Superior temporal gyrus (tissue), 1 donor: ENCODE results near the gene SIK3.
A peak's percentile ranks its signal among the peaks of the same experiment; 100 is the strongest.

Experiments used
- DNase-seq: peaks from one replicate; pipeline ENCODE4 v3.0.0-alpha.2; 2016; ENCODE audit errors: extremely low spot score

Gene SIK3

DNA sequence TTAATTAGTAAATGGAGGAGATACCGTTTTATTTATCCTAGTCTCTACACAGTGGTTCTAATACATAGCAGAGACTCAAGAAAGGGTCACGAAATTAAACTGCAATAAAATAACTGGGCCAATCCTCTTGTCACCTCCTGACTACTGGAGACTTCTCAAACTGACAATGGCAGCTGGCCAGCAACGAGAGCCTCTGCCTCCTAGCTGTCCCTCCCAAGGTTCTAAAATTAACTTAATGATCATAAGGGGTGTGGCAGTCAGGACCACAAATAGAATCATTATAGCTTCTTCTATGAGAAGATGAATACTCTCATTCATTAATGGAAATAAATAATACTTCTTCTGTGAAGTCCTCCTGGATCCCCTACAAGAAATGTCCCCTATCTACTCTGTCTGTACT lies 197.0 kb downstream of the SIK3 start:
- DNase-seq, result no peak

- DNase-seq, result no peak
These were observed 202.0 kb downstream of the SIK3 start for GRCh38 chr11:116896211-116896610.

DNA sequence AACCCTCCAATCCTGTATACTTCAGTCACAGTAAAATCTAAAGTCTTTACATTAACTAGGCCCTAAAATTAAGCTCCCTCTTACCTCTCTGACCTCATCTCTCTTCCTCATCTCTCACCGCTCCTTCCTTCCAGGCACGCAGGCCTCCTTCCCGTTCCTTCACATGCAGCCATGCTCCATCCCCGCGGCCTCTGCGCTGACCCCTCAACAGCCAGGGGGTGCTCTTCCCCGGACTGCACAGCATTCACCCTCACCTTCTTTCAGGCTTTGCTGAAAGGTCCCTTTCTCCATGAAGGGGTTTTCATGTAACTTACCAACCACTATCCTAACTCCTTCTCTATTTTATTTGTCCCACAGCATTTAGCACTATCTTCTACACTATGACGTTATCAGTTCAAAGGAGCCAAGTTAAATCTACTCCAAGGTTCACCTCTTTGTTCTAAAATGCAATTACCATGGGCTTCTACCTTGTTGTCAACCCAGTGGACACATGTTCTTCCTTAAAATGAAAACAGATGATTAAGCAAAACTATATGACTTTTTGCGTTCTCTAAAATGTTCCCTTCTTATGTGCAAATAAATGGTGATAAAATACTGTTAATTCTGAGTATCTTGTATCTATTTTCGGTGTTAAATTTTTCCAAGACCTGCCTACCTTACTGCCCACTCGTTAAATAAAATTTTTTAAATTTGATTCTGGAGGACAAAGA lies 203.0 kb downstream of the SIK3 start:
- DNase-seq, result no peak

DNA sequence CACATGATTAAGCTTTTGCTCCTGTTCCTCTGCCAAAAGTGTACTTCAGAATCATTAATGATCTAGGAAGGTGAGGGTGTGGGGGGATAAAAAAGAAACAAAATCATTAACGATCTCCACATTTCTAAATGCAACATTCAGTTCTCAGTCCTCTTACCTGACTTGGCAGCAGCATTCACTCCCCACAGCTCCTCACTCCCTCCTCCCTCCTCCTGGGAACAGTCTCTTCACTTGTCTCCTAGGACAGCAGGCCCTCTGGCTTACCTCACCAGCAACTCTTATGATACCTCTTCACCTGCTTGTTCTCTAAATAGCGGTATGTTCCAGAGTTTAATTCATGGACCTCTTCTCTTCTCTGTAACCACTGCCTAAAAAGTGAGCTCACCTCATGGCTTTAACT lies 204.3 kb downstream of the SIK3 start:
- no peak for DNase-seq

DNA sequence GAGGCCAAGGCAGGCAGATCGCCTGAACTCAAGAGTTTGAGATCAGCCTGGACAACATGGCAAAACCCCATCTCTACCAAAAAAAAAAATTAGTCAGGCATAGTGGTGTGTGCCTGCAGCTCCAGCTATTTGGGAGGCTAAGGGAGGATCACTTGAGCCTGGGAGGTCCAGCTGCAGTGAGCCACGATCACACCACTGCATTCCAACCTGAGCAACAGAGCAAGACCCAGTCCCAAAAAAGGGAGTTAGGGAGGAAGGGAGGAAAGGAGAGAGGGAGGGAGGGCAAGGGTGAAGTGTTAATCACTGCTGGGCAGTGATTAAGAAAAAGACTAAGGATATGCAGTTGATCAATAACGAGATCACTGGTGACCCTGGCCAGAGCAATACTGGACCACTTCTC lies 204.8 kb downstream of the SIK3 start:
- no peak for DNase-seq

GRCh38 chr11:116892374-116892773 lies 205.9 kb downstream of the SIK3 start:
- DNase-seq, result no peak

DNA sequence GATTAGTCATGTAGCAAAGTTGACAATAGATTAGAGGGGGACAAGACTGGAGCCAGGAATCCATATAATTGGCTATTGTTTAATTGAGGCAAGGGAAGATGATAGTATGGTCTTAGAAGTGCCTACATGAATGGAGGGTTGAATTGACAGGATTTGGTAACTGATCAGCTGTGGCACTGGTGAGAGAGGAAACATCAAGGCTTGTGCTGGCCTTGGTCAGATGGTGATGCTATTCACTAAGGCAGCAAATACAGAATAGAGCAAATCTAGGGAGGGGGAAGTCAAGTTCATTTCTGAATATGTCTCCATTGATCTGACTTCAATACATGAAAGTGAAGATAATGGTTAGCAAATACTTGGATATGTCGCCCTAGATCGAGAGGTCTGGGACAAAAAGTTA lies 206.5 kb downstream of the SIK3 start:
- DNase-seq, result peak; percentile 62

DNA sequence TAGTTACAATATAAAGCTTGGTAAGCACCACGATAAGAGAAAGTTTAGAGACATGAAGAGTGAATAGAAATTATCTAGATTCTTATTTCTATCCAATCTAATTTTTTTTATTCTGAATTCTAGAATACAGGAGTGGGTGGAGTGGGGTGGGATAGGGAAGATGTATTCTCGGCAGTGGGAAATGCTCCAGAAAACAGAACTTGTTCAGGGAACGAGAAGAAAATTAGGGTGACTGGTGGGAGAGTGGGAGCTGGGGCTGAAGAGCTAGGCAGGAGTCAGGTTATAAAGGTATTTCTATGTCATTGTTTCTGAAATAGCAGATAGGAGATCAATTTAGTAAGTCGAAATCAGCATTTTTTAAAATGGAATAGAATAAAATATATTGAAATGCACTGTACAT lies 207.6 kb downstream of the SIK3 start:
- no peak for DNase-seq

DNA sequence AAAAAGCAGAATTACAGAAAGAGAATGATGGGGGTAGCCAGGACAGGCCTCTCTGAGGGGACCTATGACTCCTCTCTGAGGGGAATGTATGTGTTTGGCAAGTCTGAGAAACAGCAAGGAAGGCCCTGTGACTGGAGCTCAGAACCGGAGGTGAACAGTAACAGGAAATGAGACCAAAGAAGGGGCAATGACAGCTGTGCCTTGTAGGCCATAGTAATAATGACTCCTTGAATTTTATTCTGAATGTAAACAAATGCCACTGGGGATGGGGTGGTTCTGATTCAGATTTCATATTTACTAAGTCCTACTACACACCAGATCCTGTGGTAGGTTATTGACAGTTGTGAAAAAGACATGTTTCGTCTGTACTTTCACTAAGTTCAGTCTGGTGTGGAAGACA lies 208.0 kb downstream of the SIK3 start:
- DNase-seq, result no peak

- no peak for DNase-seq
These were observed 209.2 kb downstream of the SIK3 start for GRCh38 chr11:116888884-116889549.

DNA sequence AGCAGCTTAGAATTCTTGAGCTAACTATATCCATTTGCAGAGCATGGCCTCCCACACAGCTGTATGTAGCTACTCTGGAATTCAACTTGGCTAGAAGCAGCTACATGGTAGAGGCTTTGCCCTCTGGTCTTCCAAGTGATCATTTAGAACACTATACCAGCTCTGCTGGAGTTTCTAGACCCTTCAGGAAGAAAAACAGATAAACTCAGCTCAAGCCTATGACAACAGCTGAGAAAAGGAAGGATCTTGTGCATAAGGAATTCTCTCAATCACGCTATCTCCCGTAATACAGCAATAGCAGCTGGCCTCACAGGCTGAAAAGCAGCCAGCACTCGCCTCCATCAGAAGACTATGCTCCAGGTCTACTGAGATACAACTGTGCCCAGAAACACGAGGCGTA lies 210.2 kb downstream of the SIK3 start:
- DNase-seq, result peak; percentile 70

DNA sequence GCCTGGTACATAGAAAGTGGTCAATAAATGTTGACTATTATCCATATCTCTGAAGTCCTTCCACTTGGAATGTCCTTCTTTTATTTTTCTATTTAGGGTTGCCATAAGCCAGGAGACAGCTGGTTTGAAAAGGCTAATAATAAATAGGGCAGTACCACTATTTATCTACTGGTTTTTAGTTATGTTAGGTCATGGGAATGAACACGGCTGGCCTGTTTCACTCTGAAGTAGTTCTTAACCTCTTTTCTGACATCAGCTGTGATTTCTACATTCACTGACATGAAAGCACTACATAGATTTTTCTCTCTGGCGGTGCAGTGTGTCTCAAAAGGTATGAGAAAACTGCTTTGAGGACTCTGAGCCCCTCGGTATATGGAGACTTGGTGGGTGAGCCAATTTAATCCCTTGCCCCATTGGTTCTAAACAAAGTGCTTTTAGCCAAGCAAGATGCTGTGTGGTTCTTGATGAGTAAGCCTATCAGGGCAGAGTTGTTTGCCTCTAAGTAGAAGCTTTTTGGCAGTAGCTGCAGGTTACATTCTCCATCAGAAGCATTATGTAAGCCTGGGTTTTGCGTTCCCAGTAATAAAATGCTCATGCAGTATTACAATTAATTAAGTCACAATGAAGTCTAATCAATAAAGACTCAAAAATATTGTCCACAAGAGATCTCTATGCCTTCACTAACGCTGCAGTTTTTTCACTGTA lies 212.1 kb downstream of the SIK3 start:
- DNase-seq, result peak; percentile 73

DNA sequence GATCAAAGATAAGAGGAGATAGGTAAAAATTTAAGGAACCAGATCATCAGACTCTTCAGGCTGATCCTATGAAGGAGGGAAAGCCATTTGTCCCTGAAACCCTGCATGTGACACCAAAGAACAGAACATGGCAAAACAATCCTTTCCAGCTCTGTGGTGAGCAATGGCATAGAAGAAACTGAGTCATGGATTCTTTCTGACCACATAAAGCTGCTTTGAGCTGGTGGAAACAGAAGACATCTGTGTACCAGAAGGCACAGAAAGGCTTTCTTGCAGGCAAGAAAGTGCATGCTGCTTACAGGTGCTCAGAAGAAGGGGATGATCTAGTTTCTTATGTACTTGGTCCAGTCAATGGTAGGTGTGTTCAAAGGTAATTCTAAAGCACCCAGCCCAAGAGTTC lies 215.8 kb downstream of the SIK3 start:
- DNase-seq, result no peak

DNA sequence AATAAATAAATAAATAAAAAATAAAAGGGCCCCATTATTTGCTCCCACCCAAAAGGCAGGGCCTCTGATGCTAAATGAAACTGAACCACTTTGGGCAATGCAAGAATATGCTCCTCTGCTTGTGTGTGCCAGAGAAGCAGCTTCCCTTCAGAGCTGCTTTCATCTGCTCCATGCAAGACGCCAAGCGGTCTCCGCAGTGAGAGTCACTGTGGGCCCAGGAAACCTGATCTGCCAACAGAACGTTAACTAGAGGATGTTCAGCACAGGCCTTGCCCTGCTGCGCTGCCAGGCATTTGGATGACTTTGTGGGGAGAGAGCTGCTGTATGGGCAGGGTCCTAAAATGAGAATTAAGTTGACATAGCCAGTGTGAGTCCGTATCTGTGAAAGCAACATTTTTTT lies 217.1 kb downstream of the SIK3 start:
- DNase-seq, result no peak

DNA sequence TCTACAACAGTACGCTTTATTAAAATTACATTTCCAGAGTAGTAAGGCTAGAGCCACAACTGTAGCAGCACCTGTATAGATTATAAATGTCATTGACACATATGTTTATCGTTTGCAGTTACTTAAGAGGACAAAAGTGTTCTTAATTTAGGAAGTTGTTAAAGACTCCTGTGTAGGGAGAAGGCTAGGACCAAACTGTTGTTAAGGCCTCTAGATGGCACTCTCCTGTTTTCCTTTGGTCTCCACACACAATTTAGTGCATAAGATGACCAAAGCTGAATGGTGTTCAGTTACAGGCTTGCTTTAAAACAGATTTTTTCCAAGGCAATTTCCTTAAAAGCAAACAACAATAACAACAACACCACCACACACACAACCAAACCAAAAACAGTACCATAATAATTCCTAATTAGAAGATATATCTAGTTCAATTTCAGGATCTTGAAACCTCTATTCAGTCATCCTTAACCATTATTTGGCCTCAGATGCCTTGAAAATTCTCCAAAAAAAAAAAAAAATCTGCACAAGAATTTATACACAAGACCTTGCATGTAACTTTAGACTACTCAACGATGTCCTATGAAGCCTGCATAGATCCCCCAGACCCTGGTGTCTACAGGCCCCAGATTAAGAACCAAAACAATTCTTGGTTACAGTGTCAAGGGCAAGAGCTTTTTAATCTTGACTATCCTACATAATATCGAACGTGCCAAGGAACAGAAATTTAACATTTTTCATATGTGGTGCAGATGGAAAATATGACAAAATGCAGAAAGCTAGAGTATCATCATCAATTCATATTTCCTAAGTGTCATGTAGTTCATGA lies 218.2 kb downstream of the SIK3 start:
- peak; percentile 92 for DNase-seq

DNA sequence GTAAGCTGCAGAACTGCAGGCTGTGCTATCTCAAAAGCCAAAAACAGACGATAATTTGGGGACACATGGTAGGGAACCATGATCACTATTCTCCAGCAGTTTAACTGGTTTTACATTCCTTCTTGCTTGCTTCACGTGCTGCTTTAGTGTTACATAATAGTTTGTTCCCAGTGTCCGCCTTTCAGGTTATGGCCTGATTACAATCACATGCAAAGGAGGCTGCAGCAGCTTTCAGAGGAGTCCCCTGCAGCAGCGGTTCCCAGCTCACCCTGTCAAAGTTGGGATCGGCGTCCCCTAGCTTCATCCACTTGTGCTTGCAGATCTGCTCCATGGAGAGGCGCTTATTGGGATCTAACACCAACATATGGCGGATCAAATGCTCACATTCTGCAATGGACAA lies 221.6 kb downstream of the SIK3 start:
- no peak for DNase-seq

- DNase-seq, result no peak
These were observed 223.0 kb downstream of the SIK3 start for GRCh38 chr11:116875194-116875593.

DNA sequence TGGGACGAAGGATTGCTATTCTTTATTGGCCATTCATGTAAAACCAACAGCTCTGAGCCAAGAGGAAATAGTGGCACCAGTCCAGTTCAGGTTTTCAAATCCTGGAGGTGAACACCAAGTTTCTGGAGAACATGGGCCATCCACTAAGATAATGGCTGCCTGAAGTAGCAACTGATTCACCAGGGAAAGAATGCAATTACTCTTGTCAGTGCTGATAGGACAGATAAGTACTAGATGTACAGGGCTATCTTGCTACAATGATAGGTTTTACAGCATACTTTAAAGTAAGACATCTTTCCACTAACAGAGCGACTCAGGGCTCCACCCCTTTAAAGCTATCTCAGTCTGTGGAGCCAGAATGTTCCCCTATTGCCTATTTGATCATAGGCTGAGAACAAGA lies 224.0 kb downstream of the SIK3 start:
- no peak for DNase-seq

DNA sequence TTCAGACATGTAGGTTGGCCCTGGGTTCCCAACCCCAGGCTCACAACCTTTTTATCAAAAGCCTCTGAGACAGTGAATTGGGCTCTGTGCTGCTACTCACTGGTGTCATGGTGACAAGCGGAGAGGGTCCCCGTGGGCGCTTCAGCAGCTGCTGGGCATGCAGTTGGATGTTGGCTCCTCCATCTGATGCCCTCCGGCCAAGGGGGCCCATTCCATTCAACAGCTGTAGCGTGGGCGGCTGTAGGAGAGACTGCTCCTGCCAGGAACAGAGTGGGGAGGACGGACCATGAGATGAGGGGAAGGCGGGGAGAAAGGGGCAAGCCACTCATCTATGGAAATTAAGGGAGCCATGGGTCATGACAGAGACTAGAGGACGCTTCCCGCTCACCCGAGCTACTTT lies 224.8 kb downstream of the SIK3 start:
- no peak for DNase-seq

GRCh38 chr11:116871248-116871647 lies 227.0 kb downstream of the SIK3 start:
- DNase-seq, result no peak

DNA sequence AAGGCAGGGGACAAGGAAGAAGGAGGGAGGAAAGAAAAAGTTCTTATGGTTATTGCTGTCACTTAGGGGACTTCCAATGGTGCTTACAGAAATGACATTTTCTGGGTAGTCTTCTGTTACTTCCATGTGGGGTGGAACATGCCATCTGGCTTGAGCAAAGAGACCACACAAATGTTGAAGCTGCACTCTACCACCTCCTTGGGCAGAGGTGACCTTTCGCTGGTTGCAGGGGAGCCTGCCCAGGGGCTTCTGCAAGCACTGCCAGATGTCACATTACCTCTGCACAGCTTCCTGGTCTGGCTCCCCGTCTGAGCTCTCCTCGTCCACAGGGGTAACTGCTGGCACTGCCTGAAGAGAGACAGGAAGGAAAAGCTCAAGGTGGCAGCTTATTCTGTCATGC lies 228.2 kb downstream of the SIK3 start:
- no peak for DNase-seq

DNA sequence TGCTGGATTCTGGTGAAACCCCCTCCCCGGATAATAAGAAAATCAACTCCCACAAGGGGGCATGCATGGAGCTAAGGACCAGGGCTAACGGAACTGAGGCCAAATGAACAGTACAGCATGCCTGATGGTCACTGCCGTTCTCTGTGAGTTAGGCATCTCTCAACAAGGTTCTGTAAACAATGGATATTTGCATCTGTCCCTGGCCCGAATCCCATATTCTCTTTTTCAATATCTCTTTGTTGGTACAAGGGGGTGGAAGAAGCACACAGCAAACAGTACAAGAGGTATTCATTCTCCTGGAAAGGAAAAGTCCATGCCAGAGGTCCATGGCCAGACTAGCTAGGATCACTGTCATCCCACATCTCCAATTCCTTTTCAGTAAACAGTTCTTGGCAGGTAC lies 228.6 kb downstream of the SIK3 start:
- DNase-seq, result peak; percentile 84
